H9 (cell line): ENCODE measurements around the gene PGM2. TPM values are rescaled to one million over a fixed set of nuclear protein-coding genes. Genes with fewer than 3 reads are reported as not detected.

Source experiments
- DNase-seq: peaks from one replicate; pipeline ENCODE4 v3.0.0-alpha.2; 2017
- H2AFZ ChIP-seq: one replicate; pipeline ENCODE4 v1.6.1; 2013; ENCODE audit warnings: mild to moderate bottlenecking, low read length, control low read depth, moderate library complexity
- H2AK5ac ChIP-seq: 2 replicates; pipeline ENCODE4 v1.6.1; 2013; ENCODE audit warnings: low read length, control low read depth, mixed read lengths; ENCODE audit not compliant: insufficient read length
- H2BK120ac ChIP-seq: one replicate; pipeline ENCODE4 v1.6.1; 2013; ENCODE audit warnings: low read depth, mild to moderate bottlenecking, low read length, control low read depth, inconsistent platforms; ENCODE audit not compliant: poor library complexity, severe bottlenecking
- H2BK12ac ChIP-seq: 2 replicates; pipeline ENCODE4 v1.6.1; 2013; ENCODE audit warnings: low read length, control low read depth, mixed read lengths, low read depth; ENCODE audit not compliant: insufficient read length
- H2BK15ac ChIP-seq: 2 replicates; pipeline ENCODE4 v1.6.1; 2013; ENCODE audit warnings: low read depth, low read length, control low read depth
- H2BK20ac ChIP-seq: one replicate; pipeline ENCODE4 v1.6.1; 2013; ENCODE audit warnings: low read depth, mild to moderate bottlenecking, low read length, control low read depth, inconsistent platforms; ENCODE audit not compliant: poor library complexity, severe bottlenecking
- H2BK5ac ChIP-seq: 2 replicates; pipeline ENCODE4 v1.6.1; 2013; ENCODE audit warnings: low read length, control low read depth, mixed read lengths; ENCODE audit not compliant: insufficient read length
- H3K14ac ChIP-seq: 2 replicates; pipeline ENCODE4 v1.6.1; 2013; ENCODE audit warnings: low read length, control low read depth; ENCODE audit not compliant: insufficient read depth
- H3K18ac ChIP-seq: 2 replicates; pipeline ENCODE4 v1.6.1; 2013; ENCODE audit warnings: low read depth, mild to moderate bottlenecking, mixed read lengths, low read length, control low read depth; ENCODE audit not compliant: insufficient read length
- H3K23ac ChIP-seq: 2 replicates; pipeline ENCODE4 v1.6.1; 2013; ENCODE audit warnings: low read length, control low read depth, mixed read lengths, low read depth; ENCODE audit not compliant: insufficient read length
- H3K23me2 ChIP-seq: 2 replicates; pipeline ENCODE4 v1.6.1; 2013; ENCODE audit warnings: low read depth, mild to moderate bottlenecking, mixed read lengths, low read length, control low read depth; ENCODE audit not compliant: insufficient read length, poor library complexity, severe bottlenecking
- H3K27ac ChIP-seq: 2 replicates; pipeline ENCODE4 v1.5.1; 2013; ENCODE audit warnings: low read length, control low read depth, mixed read lengths, low read depth; ENCODE audit not compliant: insufficient read length
- H3K27me3 ChIP-seq: 2 replicates; pipeline ENCODE4 v1.6.1; 2013; ENCODE audit warnings: low read length, control low read depth, inconsistent platforms; ENCODE audit not compliant: insufficient read depth
- H3K4ac ChIP-seq: 2 replicates; pipeline ENCODE4 v1.6.1; 2013; ENCODE audit warnings: low read depth, mild to moderate bottlenecking, control low read depth, inconsistent platforms, low read length, moderate library complexity
- H3K4me1 ChIP-seq: 2 replicates; pipeline ENCODE4 v1.6.1; 2013; ENCODE audit warnings: low read length, control low read depth, inconsistent platforms; ENCODE audit not compliant: insufficient read depth
- H3K4me2 ChIP-seq: 2 replicates; pipeline ENCODE4 v1.6.1; 2013; ENCODE audit warnings: low read length, control low read depth, mixed read lengths; ENCODE audit not compliant: insufficient read length, insufficient read depth
- H3K56ac ChIP-seq: 2 replicates; pipeline ENCODE4 v1.6.1; 2013; ENCODE audit warnings: low read depth, mild to moderate bottlenecking, mixed read lengths, low read length, control low read depth; ENCODE audit not compliant: insufficient read length
- H3K79me1 ChIP-seq: 2 replicates; pipeline ENCODE4 v1.6.1; 2013; ENCODE audit warnings: low read depth, mild to moderate bottlenecking, moderate library complexity, low read length, control low read depth, inconsistent platforms; ENCODE audit not compliant: insufficient read depth, poor library complexity, severe bottlenecking
- H3K79me2 ChIP-seq: 2 replicates; pipeline ENCODE4 v1.6.1; 2013; ENCODE audit warnings: low read length, control low read depth, inconsistent platforms; ENCODE audit not compliant: insufficient read depth
- H3K9ac ChIP-seq: 2 replicates; pipeline ENCODE4 v1.6.1; 2013; ENCODE audit warnings: low read length, control low read depth, mixed read lengths; ENCODE audit not compliant: insufficient read length; ENCODE audit errors: extremely low read depth
- H3K9me3 ChIP-seq: one replicate; pipeline ENCODE4 v1.6.1; 2013; ENCODE audit warnings: low read depth, low read length, inconsistent platforms; ENCODE audit not compliant: control insufficient read depth
- H3T11ph ChIP-seq: one replicate; pipeline ENCODE4 v1.6.1; 2013; ENCODE audit warnings: mild to moderate bottlenecking, low read length, control low read depth, inconsistent platforms
- H4K20me1 ChIP-seq: one replicate; pipeline ENCODE4 v1.6.1; 2013; ENCODE audit not compliant: control insufficient read depth, insufficient read length, insufficient read depth
- H4K5ac ChIP-seq: 2 replicates; pipeline ENCODE4 v1.6.1; 2013; ENCODE audit warnings: low read depth, mild to moderate bottlenecking, mixed read lengths, low read length, control low read depth; ENCODE audit not compliant: insufficient read length
- H4K8ac ChIP-seq: replicated peaks from 2 replicates; pipeline ENCODE4 v1.6.1; 2013; ENCODE audit warnings: low read length, control low read depth, mixed read lengths, low read depth; ENCODE audit not compliant: insufficient read length
- H4K91ac ChIP-seq: 2 replicates; pipeline ENCODE4 v1.6.1; 2013; ENCODE audit warnings: low read depth, mild to moderate bottlenecking, moderate library complexity, mixed read lengths, low read length, control low read depth; ENCODE audit not compliant: insufficient read length
- H3K27ac Mint-ChIP-seq, 3 experiments: 2 replicates in 2 of 3; 3 replicates in 1 of 3; pipeline ENCODE4 v1.8.0; 2020 to 2021; ENCODE audit warnings: mixed read lengths in 3 of 3, mild to moderate bottlenecking in 1 of 3, moderate library complexity in 1 of 3
- H3K27me3 Mint-ChIP-seq: 2 replicates; pipeline ENCODE4 v1.8.0; 2021; ENCODE audit warnings: low read depth, mild to moderate bottlenecking, moderate library complexity, mixed read lengths
- H3K36me3 Mint-ChIP-seq, 3 experiments: 2 replicates in 2 of 3; 3 replicates in 1 of 3; pipeline ENCODE4 v1.8.0; 2020 to 2021; ENCODE audit warnings: low read depth in 3 of 3, mixed read lengths in 3 of 3; ENCODE audit not compliant: insufficient read depth in 1 of 3
- H3K4me1 Mint-ChIP-seq, 2 experiments: 2 replicates each; pipeline ENCODE4 v1.8.0; 2020; ENCODE audit warnings: mixed read lengths in 2 of 2
- H3K4me3 Mint-ChIP-seq, 2 experiments: 2 replicates in 1 of 2; 3 replicates in 1 of 2; pipeline ENCODE4 v1.8.0; 2020 to 2021; ENCODE audit warnings: mild to moderate bottlenecking in 2 of 2, mixed read lengths in 2 of 2, moderate library complexity in 1 of 2
- H3K9me3 Mint-ChIP-seq, 2 experiments: 2 replicates in 1 of 2; 3 replicates in 1 of 2; pipeline ENCODE4 v1.8.0; 2020; ENCODE audit warnings: mild to moderate bottlenecking in 2 of 2, mixed read lengths in 2 of 2, moderate library complexity in 1 of 2
- CTCF ChIP-seq: fragments of 200-600 bp; sonication (generic); conservative IDR thresholded peaks from 3 replicates; pipeline ENCODE4 v1.8.0; 2021; ENCODE audit warnings: antibody characterized with exemption, mild to moderate bottlenecking
- WGBS: extraction: QIAGEN DNeasy Blood & Tissue Kit; methylation state at CpG from one replicate; pipeline ENCODE4 v1.1.7; 2013; ENCODE audit warnings: missing lambda C conversion rate, low lambda C conversion rate, mixed read lengths; ENCODE audit not compliant: insufficient read length; ENCODE audit errors: extremely low coverage; 5-methylcytosine and 5-hydroxymethylcytosine counted together
- total RNA-seq: library from RNA; stranded (reverse); gene quantifications from 2 replicates; pipeline ENCODE4 v1.2.1, GENCODE V29; 2021

Gene PGM2
- total RNA-seq, 1 experiment from 2014 or later: 26.6 TPM

- Histone ChIP-seq H2BK5ac (no peak overlapping the region), H3K4me1 (no peaks in the 10 kb centered on the region), H3K9ac (no peak overlapping the region), H2AFZ (no peak overlapping the region), H4K8ac (no peak overlapping the region), H2BK120ac (no peak overlapping the region), H2BK12ac (no peak overlapping the region), H3K79me1 (no peaks in the 10 kb centered on the region), H3K27ac (no peak overlapping the region), H3K4me2 (no peak overlapping the region), H3K4ac (no peak overlapping the region), H4K5ac (no peak overlapping the region), H4K91ac (no peak overlapping the region), H3K23me2 (no peaks in the 10 kb centered on the region), H3K14ac (no peak overlapping the region), H2AK5ac (no peak overlapping the region), H4K20me1 (no peaks in the 10 kb centered on the region), H2BK20ac (no peak overlapping the region), H3K56ac (no peak overlapping the region), H3K18ac (no peak overlapping the region), H3K79me2 (no peaks in the 10 kb centered on the region), H3K23ac (no peak overlapping the region), H2BK15ac (no peak overlapping the region), H3T11ph (no peak overlapping the region), H3K9me3 (no peaks in the 10 kb centered on the region), H3K27me3 (no peaks in the 10 kb centered on the region)
- DNase-seq: no peak
- no peaks in the 10 kb centered on the region for H3K9me3 Mint-ChIP-seq
- no peak for TF ChIP-seq CTCF
- H3K27ac Mint-ChIP-seq: no peak overlapping the region; a peak in 1 of 7 replicates
- peaks cover 0 to 2% of the 10 kb centered on the region in 2 experiments; a peak in 2 of 4 replicates for H3K4me1 Mint-ChIP-seq
- no peaks in the 10 kb centered on the region for H3K27me3 Mint-ChIP-seq
- no peak overlapping the region for H3K4me3 Mint-ChIP-seq
- peaks cover 9 to 34% (median 33%) of the 10 kb centered on the region in 3 experiments; a peak in 6 of 7 replicates for H3K36me3 Mint-ChIP-seq
- 100% methylated on average over 1 of the region's 5 CpGs for WGBS
Observed at GRCh38 chr4:37844204-37844603, 17.7 kb downstream of the PGM2 start.
